PC-9 (cell line): ENCODE results near the gene PARP12. TPM values are rescaled to one million over a fixed set of nuclear protein-coding genes. Genes with fewer than 3 reads are reported as not detected.

Source experiments
- BruUV-seq: library from RNA; stranded (reverse); fragments of 400-500 nt; replicated peaks from 2 replicates; lab custom pipeline; 2021; lab: Mats Ljungman, UMichigan
- CTCF ChIA-PET: fragments of 300-600 bp; sonication (Branson Sonifier 250); formaldehyde crosslinking; loops from one replicate; lab custom pipeline; 2022; ENCODE audit warnings: antibody characterized with exemption; lab: Charles Lee
- POLR2A ChIA-PET: fragments of 300-600 bp; sonication (Branson Sonifier 250); formaldehyde crosslinking; loops from one replicate; lab custom pipeline; 2022; ENCODE audit warnings: antibody characterized with exemption; ENCODE audit not compliant: unreplicated experiment; lab: Charles Lee
- DNase-seq, 2 experiments: peaks; one replicate each; pipeline versions ENCODE4 v3.0.0 to v3.0.0-alpha.2; 2015 to 2022; ENCODE audit warnings: mixed read lengths in 1 of 2
- H2AFZ ChIP-seq: fragments of 200-600 bp; sonication (generic); 2 replicates; pipeline ENCODE4 v1.8.1; 2017; ENCODE audit warnings: antibody characterized with exemption
- H3F3A ChIP-seq: fragments of 200-600 bp; sonication (generic); 2 replicates; pipeline ENCODE4 v1.8.1; 2017; ENCODE audit warnings: antibody characterized with exemption, mild to moderate bottlenecking, low read depth; ENCODE audit not compliant: insufficient read depth
- H3K27ac ChIP-seq: fragments of 200-600 bp; sonication (generic); 2 replicates; pipeline ENCODE4 v1.6.1; 2016; ENCODE audit warnings: mixed run types
- H3K27me3 ChIP-seq: fragments of 200-600 bp; sonication (generic); 2 replicates; pipeline ENCODE4 v1.6.1; 2016; ENCODE audit warnings: low read depth, mixed run types; ENCODE audit not compliant: insufficient read depth
- H3K36me3 ChIP-seq: fragments of 200-600 bp; sonication (generic); 2 replicates; pipeline ENCODE4 v1.6.1; 2016; ENCODE audit warnings: low read depth, mixed run types
- H3K4me1 ChIP-seq: fragments of 200-600 bp; sonication (generic); replicated peaks from 2 replicates; pipeline ENCODE4 v1.6.1; 2016; ENCODE audit warnings: mixed run types; ENCODE audit not compliant: insufficient read depth
- H3K4me2 ChIP-seq: fragments of 200-600 bp; sonication (generic); 2 replicates; pipeline ENCODE4 v1.6.1; 2017; ENCODE audit warnings: mixed run types
- H3K4me3 ChIP-seq: fragments of 200-600 bp; sonication (generic); 2 replicates; pipeline ENCODE4 v1.6.1; 2016; ENCODE audit warnings: mixed run types
- H3K79me2 ChIP-seq: fragments of 200-600 bp; sonication (generic); 2 replicates; pipeline ENCODE4 v1.6.1; 2017; ENCODE audit warnings: low read depth, mixed run types
- H3K9me2 ChIP-seq: fragments of 200-600 bp; sonication (generic); 2 replicates; pipeline ENCODE4 v1.8.1; 2017; ENCODE audit warnings: mild to moderate bottlenecking; ENCODE audit not compliant: insufficient read depth
- H3K9me3 ChIP-seq: fragments of 200-600 bp; sonication (generic); 2 replicates; pipeline ENCODE4 v1.8.1; 2016; ENCODE audit warnings: low read depth; ENCODE audit not compliant: insufficient read depth
- H4K20me1 ChIP-seq: fragments of 200-600 bp; sonication (generic); 2 replicates; pipeline ENCODE4 v1.8.1; 2017; ENCODE audit not compliant: insufficient read depth
- EZH2 ChIP-seq: fragments of 200-600 bp; sonication (generic); IDR thresholded peaks from 2 replicates; pipeline ENCODE4 v1.8.0; 2017; ENCODE audit warnings: antibody characterized with exemption, low read depth
- intact Hi-C: fragments of 100-400 bp; cut with micrococcal nuclease; formaldehyde crosslinking; loops from one replicate; pipeline ENCODE4 v1.10.0; 2022; ENCODE audit not compliant: unreplicated experiment
- total RNA-seq: library from RNA; stranded (reverse); gene quantifications from 2 replicates; pipeline ENCODE4 v1.2.3, GENCODE V29; 2021
- TF ChIP-seq, protein P1 (sequence below): fragments of 200-600 bp; sonication (generic); conservative IDR thresholded peaks from 2 replicates; pipeline ENCODE4 v1.6.1; 2017; ENCODE audit warnings: mixed run types, antibody characterized with exemption, mild to moderate bottlenecking, moderate library complexity

The PARP12 gene
- total RNA-seq, 1 experiment from 2014 or later = 32.4 TPM

DNA sequence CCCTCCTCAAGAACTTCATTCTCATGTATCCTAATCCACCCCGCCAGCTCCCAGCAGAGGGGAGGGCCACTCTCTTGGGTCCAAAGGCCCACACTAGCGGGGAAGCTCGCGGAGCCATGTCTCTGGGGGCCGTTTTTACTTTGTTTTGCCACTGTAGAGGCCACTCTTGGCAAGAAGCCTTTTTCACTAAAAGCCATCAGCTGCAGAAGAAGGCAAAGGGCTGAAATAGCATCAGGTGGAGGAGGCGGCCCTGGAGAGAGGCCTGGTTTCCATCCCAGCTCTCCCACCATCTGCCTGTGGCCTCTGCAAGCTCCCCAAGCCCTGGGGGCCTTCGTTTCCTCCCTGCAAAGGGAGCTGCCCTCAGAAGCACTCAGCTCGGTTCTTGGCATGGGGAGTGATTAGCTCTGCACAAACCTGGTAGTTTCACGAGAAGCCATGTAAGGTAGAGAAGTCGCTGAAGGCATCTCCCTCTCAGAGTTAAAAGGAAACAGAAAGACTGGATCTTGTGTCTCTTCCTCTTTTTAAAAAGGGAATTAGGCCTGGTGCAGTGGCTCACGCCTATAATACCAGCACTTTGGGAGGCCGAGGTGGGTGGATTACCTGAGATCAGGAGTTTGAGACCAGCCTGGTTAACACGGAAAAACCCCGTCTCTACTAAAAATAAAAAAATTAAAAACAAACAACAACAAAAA lies 70.3 kb downstream of the PARP12 start:
- Histone ChIP-seq H4K20me1 (no peaks in the 10 kb centered on the region), H3K9me2 (no peaks in the 10 kb centered on the region), H3K27ac (no peak overlapping the region), H3K4me2 (no peak overlapping the region), H3K27me3 (no peaks in the 10 kb centered on the region), H3K4me1 (no peaks in the 10 kb centered on the region), H3K9me3 (no peaks in the 10 kb centered on the region), H3K79me2 (no peaks in the 10 kb centered on the region), H3K36me3 (no peaks in the 10 kb centered on the region), H3F3A (no peaks in the 10 kb centered on the region), H2AFZ (no peak overlapping the region), H3K4me3 (no peak overlapping the region)
- no peak for TF ChIP-seq EZH2
- ChIA-PET CTCF (no interaction called here), POLR2A (no interaction called here)
- DNase-seq = no peak
- BruUV-seq = no TSS peak
- intact Hi-C loops = no loop called here

DNA sequence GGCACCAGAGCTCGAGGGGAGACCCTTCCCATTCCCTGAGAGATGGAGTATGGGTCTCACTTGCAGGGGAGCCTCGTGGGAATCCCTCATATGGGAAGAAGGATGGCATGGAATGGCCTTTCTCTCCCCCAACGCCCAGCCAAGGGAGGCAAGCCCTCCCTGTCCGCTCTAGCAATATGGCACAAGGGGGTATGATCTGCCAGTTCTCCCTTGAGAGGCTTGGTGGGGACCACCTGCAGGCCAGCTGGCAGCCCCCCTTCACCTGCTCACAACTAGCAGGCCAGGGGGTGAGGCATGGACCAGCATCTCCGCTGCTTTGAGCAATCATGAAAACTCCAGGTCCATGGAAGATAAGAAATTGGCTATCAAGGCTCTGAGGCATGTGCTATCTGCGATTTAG lies 70.8 kb downstream of the PARP12 start:
- Histone ChIP-seq H3K27ac (no peak overlapping the region), H3K4me1 (no peaks in the 10 kb centered on the region), H3K9me3 (no peaks in the 10 kb centered on the region), H3K79me2 (no peaks in the 10 kb centered on the region), H2AFZ (no peak overlapping the region), H4K20me1 (no peaks in the 10 kb centered on the region), H3K9me2 (no peaks in the 10 kb centered on the region), H3K27me3 (no peaks in the 10 kb centered on the region), H3K4me3 (no peak overlapping the region), H3K4me2 (no peak overlapping the region), H3K36me3 (no peaks in the 10 kb centered on the region), H3F3A (no peaks in the 10 kb centered on the region)
- BruUV-seq = no TSS peak
- intact Hi-C loops = no loop called here
- TF ChIP-seq, protein P1, sequence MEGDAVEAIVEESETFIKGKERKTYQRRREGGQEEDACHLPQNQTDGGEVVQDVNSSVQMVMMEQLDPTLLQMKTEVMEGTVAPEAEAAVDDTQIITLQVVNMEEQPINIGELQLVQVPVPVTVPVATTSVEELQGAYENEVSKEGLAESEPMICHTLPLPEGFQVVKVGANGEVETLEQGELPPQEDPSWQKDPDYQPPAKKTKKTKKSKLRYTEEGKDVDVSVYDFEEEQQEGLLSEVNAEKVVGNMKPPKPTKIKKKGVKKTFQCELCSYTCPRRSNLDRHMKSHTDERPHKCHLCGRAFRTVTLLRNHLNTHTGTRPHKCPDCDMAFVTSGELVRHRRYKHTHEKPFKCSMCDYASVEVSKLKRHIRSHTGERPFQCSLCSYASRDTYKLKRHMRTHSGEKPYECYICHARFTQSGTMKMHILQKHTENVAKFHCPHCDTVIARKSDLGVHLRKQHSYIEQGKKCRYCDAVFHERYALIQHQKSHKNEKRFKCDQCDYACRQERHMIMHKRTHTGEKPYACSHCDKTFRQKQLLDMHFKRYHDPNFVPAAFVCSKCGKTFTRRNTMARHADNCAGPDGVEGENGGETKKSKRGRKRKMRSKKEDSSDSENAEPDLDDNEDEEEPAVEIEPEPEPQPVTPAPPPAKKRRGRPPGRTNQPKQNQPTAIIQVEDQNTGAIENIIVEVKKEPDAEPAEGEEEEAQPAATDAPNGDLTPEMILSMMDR = no peak
- TF ChIP-seq EZH2 = no peak
- DNase-seq = no peak
- CTCF ChIA-PET = no interaction called here
- POLR2A ChIA-PET = no interaction called here

DNA sequence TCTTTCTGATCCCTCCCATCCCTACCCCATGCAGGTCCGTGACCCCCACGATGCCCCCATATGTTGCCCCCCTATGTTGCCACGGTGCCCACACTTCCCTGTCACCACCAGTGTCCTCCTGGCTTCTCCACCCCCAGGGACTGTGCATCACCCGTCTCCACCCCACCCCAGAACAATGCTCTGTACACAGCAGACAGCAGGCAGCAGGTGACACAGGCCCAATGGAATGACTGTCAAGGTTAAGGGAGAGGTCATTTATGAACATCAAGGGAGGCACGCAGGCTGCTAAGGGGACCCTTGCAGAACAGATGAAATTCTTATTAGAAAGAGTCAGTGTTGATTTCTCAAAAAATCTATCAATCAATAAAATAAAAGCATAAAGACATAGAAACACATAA lies 71.5 kb downstream of the PARP12 start:
- intact Hi-C loops = no loop called here
- Histone ChIP-seq H3K36me3 (no peaks in the 10 kb centered on the region), H3K4me2 (no peak overlapping the region), H3K27me3 (no peaks in the 10 kb centered on the region), H3K4me3 (no peak overlapping the region), H3K9me3 (no peaks in the 10 kb centered on the region), H3K27ac (no peak overlapping the region), H3K9me2 (no peaks in the 10 kb centered on the region), H4K20me1 (no peaks in the 10 kb centered on the region), H3K79me2 (no peaks in the 10 kb centered on the region), H3K4me1 (no peaks in the 10 kb centered on the region), H3F3A (no peaks in the 10 kb centered on the region), H2AFZ (no peak overlapping the region)
- DNase-seq = no peak
- CTCF ChIA-PET = no interaction called here
- POLR2A ChIA-PET = no interaction called here
- BruUV-seq = no TSS peak
- TF ChIP-seq, protein P1 = no peak
- no peak for TF ChIP-seq EZH2
